SU-DHL-6 (cell line): ENCODE measurements around the gene IL13RA1.

ENCODE experiments used
- H2AFZ ChIP-seq: fragments of 200-600 bp; sonication (generic); 2 replicates; pipeline ENCODE4 v1.6.1; 2014; ENCODE audit warnings: low read depth, mild to moderate bottlenecking, moderate library complexity, mixed read lengths, antibody characterized with exemption, low read length; ENCODE audit not compliant: severe bottlenecking
- H3F3A ChIP-seq: fragments of 200-600 bp; shearing (Covaris generic); 2 replicates; pipeline ENCODE4 v1.6.0; 2016; ENCODE audit warnings: antibody characterized with exemption, mild to moderate bottlenecking; ENCODE audit not compliant: insufficient read depth
- H3K27ac ChIP-seq: fragments of 200-600 bp; sonication (generic); 2 replicates; pipeline ENCODE4 v1.5.1; 2016; ENCODE audit warnings: low read depth, mild to moderate bottlenecking, low read length, moderate library complexity, mixed read lengths
- H3K27me3 ChIP-seq: fragments of 200-600 bp; sonication (generic), shearing (Covaris generic); 2 replicates; pipeline ENCODE4 v1.6.0; 2014; ENCODE audit warnings: mild to moderate bottlenecking, low read length
- H3K36me3 ChIP-seq: fragments of 200-600 bp; sonication (generic); 2 replicates; pipeline ENCODE4 v1.6.1; 2014; ENCODE audit warnings: mild to moderate bottlenecking, low read length, mixed read lengths
- H3K4me2 ChIP-seq: fragments of 300-600, 200-600 bp; shearing (Covaris generic), sonication (generic); 2 replicates; pipeline ENCODE4 v1.6.0; 2014; ENCODE audit warnings: low read length, low read depth, mild to moderate bottlenecking; ENCODE audit not compliant: poor library complexity, severe bottlenecking
- H3K4me3 ChIP-seq: fragments of 200-600 bp; sonication (generic); 2 replicates; pipeline ENCODE4 v1.5.1; 2014; ENCODE audit warnings: antibody characterized with exemption, low read length, mild to moderate bottlenecking, mixed read lengths; ENCODE audit not compliant: insufficient read depth, poor library complexity, severe bottlenecking
- H3K79me2 ChIP-seq: fragments of 200-600 bp; sonication (generic); 2 replicates; pipeline ENCODE4 v1.6.1; 2014; ENCODE audit warnings: mild to moderate bottlenecking, low read length, moderate library complexity; ENCODE audit not compliant: insufficient read depth
- H3K9ac ChIP-seq: fragments of 200-600 bp; sonication (generic); 2 replicates; pipeline ENCODE4 v1.7.0; 2014; ENCODE audit warnings: mild to moderate bottlenecking, low read length
- H3K9me2 ChIP-seq: fragments of 200-600 bp; sonication (generic); replicated peaks from 2 replicates; pipeline ENCODE4 v1.6.1; 2014; ENCODE audit warnings: low read length; ENCODE audit not compliant: insufficient read depth
- H3K9me3 ChIP-seq: fragments of 200-600 bp; sonication (generic); 2 replicates; pipeline ENCODE4 v1.6.1; 2014; ENCODE audit warnings: low read length, mixed read lengths; ENCODE audit not compliant: insufficient read depth
- H4K20me1 ChIP-seq: fragments of 200-600 bp; sonication (generic); 2 replicates; pipeline ENCODE4 v1.6.1; 2014; ENCODE audit warnings: low read depth, mild to moderate bottlenecking, antibody characterized with exemption, low read length, moderate library complexity, mixed read lengths
- CTCF ChIP-seq: fragments of 200-600 bp; sonication (generic); IDR thresholded peaks from one replicate; pipeline ENCODE4 v1.5.1; 2017; ENCODE audit warnings: antibody characterized with exemption, mild to moderate bottlenecking, low read length, moderate library complexity; ENCODE audit not compliant: insufficient read depth, poor library complexity, severe bottlenecking
- EZH2phosphoT487 ChIP-seq: fragments of 200-600 bp; sonication (generic), shearing (Covaris generic); conservative IDR thresholded peaks from 2 replicates; pipeline ENCODE4 v1.6.1; 2018; ENCODE audit warnings: mild to moderate bottlenecking, antibody characterized with exemption, low read length, moderate library complexity, mixed read lengths

Gene IL13RA1

GRCh38 chrX:118823263-118824172 lies 96.1 kb downstream of the IL13RA1 start, which contains the start of gene ZCCHC12:
TSS of gene ZCCHC12 (plus strand) at chrX:118823824. CDS start at chrX:118825245, 1,421 bp downstream.
- no peak for TF ChIP-seq EZH2phosphoT487
- no peak for TF ChIP-seq CTCF
- Histone ChIP-seq H3K79me2 (no peaks in the 10 kb centered on the region), H3K4me3 (no peak within 1 kb of the TSS), H2AFZ (no peak within 1 kb of the TSS), H4K20me1 (no peaks in the 10 kb centered on the region), H3K9me3 (no peaks in the 10 kb centered on the region), H3K4me2 (peak within 1 kb of the TSS; percentile 40), H3F3A (no peaks in the 10 kb centered on the region), H3K9ac (no peak within 1 kb of the TSS), H3K9me2 (no peaks in the 10 kb centered on the region), H3K36me3 (no peaks in the 10 kb centered on the region), H3K27ac (no peak within 1 kb of the TSS), H3K27me3 (no peaks in the 10 kb centered on the region)

- Histone ChIP-seq H4K20me1 (no peaks in the 10 kb centered on the region), H3K27me3 (no peaks in the 10 kb centered on the region), H3K9me3 (no peaks in the 10 kb centered on the region), H3K4me3 (no peak overlapping the region), H3K4me2 (peak overlapping the region; percentile 40), H3K79me2 (no peaks in the 10 kb centered on the region), H3K36me3 (no peaks in the 10 kb centered on the region), H3K9ac (no peak overlapping the region), H3K9me2 (no peaks in the 10 kb centered on the region), H3K27ac (no peak overlapping the region), H2AFZ (no peak overlapping the region), H3F3A (no peaks in the 10 kb centered on the region)
- TF ChIP-seq CTCF, result no peak
- no peak for TF ChIP-seq EZH2phosphoT487
Observed at GRCh38 chrX:118824173-118824730, 96.8 kb downstream of the IL13RA1 start.

- no peak overlapping the region for H3K9ac ChIP-seq
- TF ChIP-seq CTCF, result no peak
- TF ChIP-seq EZH2phosphoT487, result no peak
- no peaks in the 10 kb centered on the region for H3K9me2 ChIP-seq
- H4K20me1 ChIP-seq, result no peaks in the 10 kb centered on the region
- H3K27me3 ChIP-seq, result no peaks in the 10 kb centered on the region
- H2AFZ ChIP-seq, result no peak overlapping the region
- no peak overlapping the region for H3K4me2 ChIP-seq
- H3K27ac ChIP-seq, result no peak overlapping the region
- no peaks in the 10 kb centered on the region for H3K9me3 ChIP-seq
- H3K4me3 ChIP-seq, result no peak overlapping the region
- no peaks in the 10 kb centered on the region for H3K36me3 ChIP-seq
- H3K79me2 ChIP-seq, result no peaks in the 10 kb centered on the region
- no peaks in the 10 kb centered on the region for H3F3A ChIP-seq
Observed at GRCh38 chrX:118825227-118825626, 97.8 kb downstream of the IL13RA1 start.
